GOT3 (cell line): ENCODE results near the gene ZDHHC1.

ENCODE experiments used
- DNase-seq: peaks from one replicate; lab custom pipeline; 2025; ENCODE audit warnings: mixed read lengths; lab: John Stamatoyannopoulos, UW

Gene ZDHHC1

GRCh38 chr16:67447508-67448076, 31.3 kb upstream of the ZDHHC1 start:
- no peak for DNase-seq

- DNase-seq: no peak
These were observed 30.8 kb upstream of the ZDHHC1 start for GRCh38 chr16:67446968-67447507.

DNA sequence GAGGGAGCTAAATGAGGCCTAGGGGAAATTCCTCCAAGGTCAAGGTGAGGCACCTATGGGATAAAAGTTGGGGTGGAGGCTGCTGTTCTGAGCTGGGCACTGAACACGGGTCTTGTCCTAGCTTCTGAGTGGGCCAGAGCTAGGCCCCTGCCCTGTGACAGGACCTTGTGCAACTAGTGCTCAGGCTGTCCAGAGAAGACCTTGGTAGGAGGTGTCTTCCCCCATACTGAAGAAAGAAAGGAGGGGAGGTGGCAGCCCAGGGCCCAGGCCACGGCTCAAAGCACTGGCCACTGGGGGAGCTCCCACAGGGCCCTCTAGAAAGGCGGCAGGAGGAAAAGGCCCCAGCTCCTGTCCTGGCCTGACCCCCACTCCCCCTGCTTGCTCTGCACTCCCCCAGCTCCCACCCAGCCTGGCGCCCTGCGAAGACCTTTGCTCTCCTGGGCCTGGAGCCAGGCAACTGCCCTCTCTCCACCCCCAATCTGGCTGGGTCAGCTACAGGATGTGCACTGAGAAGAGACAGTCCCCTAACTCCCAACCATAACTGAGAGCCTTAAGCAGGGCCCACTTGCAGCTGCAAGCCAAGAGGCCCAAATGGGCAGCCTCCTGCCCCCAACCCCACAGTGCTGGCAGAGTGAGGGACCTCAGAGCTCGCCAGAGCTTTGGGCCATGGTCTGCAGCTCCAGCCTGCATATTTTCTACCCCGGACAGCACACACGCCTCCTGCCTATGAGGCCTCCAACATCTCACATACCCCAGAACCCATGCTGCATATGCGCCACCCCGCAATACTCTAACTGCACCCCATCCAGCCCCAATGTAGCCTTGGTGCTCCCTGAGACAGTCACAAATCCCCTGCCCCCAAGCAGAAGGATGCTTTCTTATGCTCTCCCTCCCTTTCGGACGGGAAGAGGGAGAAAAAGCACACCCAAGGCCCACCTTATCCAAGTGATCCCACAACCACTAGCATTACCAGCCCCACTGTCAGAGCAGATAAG, 29.9 kb upstream of the ZDHHC1 start:
- no peak for DNase-seq

DNA sequence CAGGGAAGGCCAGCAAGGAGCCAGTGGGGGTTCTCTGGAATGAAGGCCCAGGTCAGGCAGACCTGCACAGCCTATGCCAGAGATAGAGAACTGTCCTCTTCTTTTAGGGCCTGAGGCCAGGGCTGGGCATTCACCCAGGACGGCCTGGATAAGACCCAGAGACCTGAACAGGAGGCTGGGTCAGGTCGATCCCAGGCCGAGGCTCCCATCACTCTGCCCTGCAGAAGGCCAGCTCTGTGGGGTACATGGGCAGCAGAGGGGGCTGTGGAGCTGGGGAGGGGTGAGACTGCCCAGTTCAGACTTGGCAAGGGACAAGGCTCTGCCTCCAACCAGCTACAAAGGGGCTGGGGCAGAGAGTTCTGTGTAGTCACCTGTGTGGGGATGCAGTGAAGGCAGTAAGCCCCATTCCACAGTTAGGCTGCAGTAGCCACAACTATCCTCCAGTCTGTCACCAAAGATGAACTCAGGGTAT, 29.2 kb upstream of the ZDHHC1 start:
- no peak for DNase-seq

GRCh38 chr16:67445126-67445426, 28.8 kb upstream of the ZDHHC1 start:
- no peak for DNase-seq

- no peak for DNase-seq
These were observed 28.2 kb upstream of the ZDHHC1 start for GRCh38 chr16:67444259-67445125.

- DNase-seq: no peak
These were observed 27.0 kb upstream of the ZDHHC1 start for GRCh38 chr16:67443265-67443664.

DNA sequence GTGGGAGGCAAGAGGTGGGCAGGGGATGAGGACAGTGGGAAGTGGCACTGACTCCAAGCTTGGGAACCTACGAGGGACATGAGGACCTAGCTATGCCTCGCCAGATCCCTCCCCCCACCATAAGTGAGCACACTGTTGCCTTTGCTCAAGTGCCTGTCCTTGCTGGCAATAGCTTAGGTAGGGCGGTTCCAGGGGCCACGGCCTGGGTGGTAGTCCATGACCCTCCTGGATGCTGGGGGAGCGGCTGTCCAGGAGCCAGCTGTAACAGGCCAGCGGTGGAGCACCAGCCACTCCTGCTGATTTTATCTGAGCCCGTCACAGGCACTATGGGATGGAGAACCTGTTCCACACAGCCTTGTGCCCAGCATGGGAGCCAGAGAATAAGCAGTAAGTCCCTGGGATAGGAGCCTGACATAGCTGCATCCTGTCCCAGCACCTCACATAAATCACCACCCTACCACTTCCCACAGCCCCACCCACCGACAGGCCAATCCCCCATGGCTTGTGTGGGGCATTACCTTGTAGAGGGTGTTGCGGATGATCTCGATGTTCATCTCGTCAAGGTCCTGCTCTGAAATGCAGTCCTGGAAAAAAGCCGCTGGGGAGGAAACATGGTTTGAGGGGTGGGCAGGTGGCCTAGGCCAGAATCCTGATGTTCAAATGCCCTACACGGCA, 26.4 kb upstream of the ZDHHC1 start:
- no peak for DNase-seq

- DNase-seq: no peak
These were observed 25.6 kb upstream of the ZDHHC1 start for GRCh38 chr16:67441907-67442306.

- DNase-seq: no peak
These were observed 25.0 kb upstream of the ZDHHC1 start for GRCh38 chr16:67441271-67441753.

- DNase-seq: no peak
These were observed 22.6 kb upstream of the ZDHHC1 start for GRCh38 chr16:67438824-67439393.

DNA sequence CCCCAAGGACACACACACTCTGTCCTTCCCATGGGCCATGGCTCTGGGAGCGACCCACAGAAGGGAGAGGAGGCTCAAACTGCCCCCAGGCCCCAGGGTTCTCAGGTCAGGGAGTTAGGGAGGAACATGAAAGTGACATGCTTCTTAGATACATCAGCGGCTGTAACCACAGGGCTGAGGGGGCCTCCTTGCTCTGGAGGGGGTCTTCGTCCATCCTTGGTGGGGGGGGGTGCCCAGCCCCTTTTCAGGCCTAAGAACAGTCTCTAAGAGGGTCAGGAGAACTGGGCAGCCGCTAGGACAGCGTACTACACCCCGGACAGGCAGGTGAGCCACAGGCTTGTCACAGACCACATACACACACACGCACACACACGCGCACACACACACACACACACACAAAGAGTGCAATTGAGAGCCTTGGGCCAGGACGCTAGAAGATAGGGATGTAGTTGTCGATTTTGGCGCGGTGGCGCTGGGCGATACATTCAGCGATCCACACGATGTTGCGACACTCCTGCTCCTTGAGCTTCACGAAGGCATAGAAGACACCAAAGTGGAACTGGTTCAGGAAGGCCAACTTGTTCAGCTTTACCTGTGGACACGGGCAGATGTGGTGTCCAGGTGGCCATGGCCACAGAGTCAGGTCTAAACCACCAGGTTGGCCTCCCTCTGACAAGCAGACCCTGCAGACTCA, 22.0 kb upstream of the ZDHHC1 start:
- no peak for DNase-seq

GRCh38 chr16:67437513-67437912, 21.2 kb upstream of the ZDHHC1 start:
- DNase-seq: no peak

DNA sequence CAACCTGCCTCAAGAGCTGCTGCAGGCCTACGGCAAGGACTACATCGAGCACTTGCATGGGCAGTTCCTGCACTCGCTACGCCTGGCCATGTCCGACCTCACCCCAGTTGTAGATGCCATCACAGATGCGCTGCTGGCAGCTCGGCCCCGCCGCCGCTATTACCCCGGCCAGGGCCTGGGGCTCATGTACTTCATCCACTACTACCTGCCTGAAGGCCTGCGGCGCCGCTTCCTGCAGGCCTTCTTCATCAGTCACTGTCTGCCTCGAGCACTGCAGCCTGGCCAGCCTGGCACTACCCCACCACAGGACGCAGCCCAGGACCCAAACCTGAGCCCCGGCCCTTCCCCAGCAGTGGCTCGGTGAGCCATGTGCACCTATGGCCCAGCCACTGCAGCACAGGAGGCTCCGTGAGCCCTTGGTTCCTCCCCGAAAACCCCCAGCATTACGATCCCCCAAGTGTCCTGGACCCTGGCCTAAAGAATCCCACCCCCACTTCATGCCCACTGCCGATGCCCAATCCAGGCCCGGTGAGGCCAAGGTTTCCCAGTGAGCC, 20.4 kb upstream of the ZDHHC1 start:
- no peak for DNase-seq

DNA sequence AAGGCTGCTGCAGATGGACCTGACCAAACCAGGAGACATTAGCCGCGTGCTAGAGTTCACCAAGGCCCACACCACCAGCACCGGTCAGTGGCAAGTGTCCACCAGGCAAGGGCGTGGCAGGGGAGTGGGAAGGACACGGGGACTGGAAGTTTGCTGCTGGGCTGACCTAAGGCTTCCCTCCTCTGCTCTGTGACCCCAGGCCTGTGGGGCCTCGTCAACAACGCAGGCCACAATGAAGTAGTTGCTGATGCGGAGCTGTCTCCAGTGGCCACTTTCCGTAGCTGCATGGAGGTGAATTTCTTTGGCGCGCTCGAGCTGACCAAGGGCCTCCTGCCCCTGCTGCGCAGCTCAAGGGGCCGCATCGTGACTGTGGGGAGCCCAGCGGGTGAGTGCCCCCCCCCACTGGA, 19.5 kb upstream of the ZDHHC1 start:
- no peak for DNase-seq

DNA sequence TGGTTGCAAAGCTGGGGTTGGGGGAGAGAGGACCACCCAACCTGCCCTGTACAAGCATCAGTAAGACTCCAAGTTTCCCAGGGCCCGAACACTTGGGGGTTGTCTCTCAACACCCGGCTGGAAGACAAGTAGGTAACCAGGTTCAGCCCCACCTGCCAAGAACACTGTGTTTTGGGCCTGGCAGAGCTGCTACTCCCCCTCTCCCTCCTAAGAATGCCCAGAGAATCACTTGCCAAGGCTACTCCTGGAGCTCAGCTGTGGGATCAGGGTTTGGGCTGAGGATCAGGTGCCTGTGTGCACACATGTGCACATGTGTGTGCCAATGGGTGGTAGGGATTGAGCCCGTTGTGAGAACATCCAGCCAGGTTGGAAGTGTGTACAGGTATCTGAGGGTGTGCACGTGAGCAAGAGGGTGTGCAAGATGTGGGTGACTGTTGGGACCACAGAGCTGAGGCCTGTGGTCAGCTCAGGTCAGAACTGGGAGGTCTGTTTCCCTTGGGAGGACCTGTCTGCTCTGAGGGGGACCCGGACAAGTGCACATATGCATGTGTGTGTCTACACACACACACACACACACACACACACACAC, 16.9 kb upstream of the ZDHHC1 start:
- no peak for DNase-seq

GRCh38 chr16:67432506-67432890, 16.2 kb upstream of the ZDHHC1 start:
- DNase-seq: no peak

DNA sequence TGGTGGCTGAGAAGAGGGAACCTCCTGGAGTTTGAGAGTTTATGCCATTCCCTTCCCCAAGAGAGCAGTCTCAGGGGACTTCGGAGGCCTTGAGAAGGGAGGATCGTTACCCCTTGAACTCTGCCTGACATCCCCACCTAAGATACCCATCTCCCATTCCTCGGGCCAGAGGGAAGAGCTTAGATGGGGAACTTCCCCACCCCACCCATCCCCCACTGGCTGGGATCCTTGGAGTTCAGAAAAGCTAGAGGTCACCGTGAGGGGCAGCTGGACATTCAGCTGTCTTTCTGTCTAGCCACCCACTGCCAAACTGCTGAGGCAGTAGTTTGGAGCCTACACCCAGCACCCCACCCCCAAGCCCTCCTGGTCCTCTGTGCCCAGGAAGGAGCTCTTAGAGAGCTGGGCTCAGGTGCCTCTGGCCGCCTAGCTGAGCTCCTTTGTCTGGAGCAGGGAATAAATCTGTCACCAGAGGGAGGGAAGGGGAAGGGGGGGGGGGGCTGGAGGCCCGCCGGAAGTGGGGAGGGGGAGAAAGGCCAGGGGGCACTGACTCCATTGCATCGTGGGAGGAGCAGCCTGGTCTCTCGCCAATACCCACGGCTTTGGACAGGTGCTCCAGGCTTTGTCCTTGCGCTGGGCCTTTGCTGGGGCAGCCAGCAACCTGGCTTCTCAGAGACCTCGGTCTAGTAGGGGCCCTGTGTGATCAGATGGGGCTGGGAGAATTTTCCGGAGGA, 15.7 kb upstream of the ZDHHC1 start:
- DNase-seq: no peak
